Measurements from ENCODE around the gene UTF1. TPM values are rescaled to one million over a fixed set of nuclear protein-coding genes. Genes with fewer than 3 reads are reported as not detected.
A peak's percentile ranks its signal among the peaks of the same experiment; 100 is the strongest.

Gene UTF1
- total and polyA plus RNA-seq, 10 donors = 0.10 to 0.54 (median 0.32) TPM; not detected in 4

- WGBS, 5 donors = 2 to 3% (median 3%) methylated on average over 37 to 103 of the region's 103 CpGs; no CpG with 5 or more reads in 1 of the 5 donors
- DNase-seq = no peak
- H3K4me3 ChIP-seq = peak overlapping the region in 7 of 8 donors; percentile 1 to 64 (median 31)
- H3K4me1 ChIP-seq = peaks cover 19 to 60% (median 42%) of the 10 kb centered on the region in 6 donors
- no peaks in the 10 kb centered on the region for H3K9me3 ChIP-seq
- no peak for TF ChIP-seq POLR2AphosphoS5 (IDR thresholded peaks at IDR 0.05)
- no peak for TF ChIP-seq POLR2A (IDR thresholded peaks at IDR 0.05)
- no peaks in the 10 kb centered on the region for H3K36me3 ChIP-seq
- intact Hi-C loops (cut with DNase I; ENCODE audit: low total_unique reads) = no loop called here
- peaks cover 2 to 100% (median 67%) of the 10 kb centered on the region in 7 donors for H3K27me3 ChIP-seq (replicated peaks in 1 of 7)
- H3K27ac ChIP-seq = peak overlapping the region in 2 of 8 donors; percentile 68 to 77
These were observed 6.6 kb downstream of the UTF1 start for GRCh38 chr10:133236401-133237240.

- no peak for DNase-seq
- Histone ChIP-seq H3K4me3 (peak overlapping the region in 7 of 8 donors; percentile 1 to 64 (median 31)), H3K9me3 (no peaks in the 10 kb centered on the region), H3K27ac (no peak overlapping the region), H3K36me3 (no peaks in the 10 kb centered on the region), H3K4me1 (peaks cover 19 to 66% (median 47%) of the 10 kb centered on the region in 6 donors), H3K27me3 (replicated peaks in 1 of 7) (peaks cover 2 to 100% (median 61%) of the 10 kb centered on the region in 7 donors)
- WGBS, 5 donors = 5 to 14% (median 8%) methylated on average over 5 to 32 of the region's 32 CpGs
- TF ChIP-seq POLR2AphosphoS5 (IDR thresholded peaks at IDR 0.05) = no peak
- TF ChIP-seq POLR2A (IDR thresholded peaks at IDR 0.05) = no peak
- TF ChIP-seq CTCF (IDR thresholded peaks at IDR 0.05 in 8 of 11, conservative IDR thresholded peaks at IDR 0.05 in 3 of 11) = no peak
- intact Hi-C loops (cut with DNase I; ENCODE audit: low total_unique reads) = no loop called here
These were observed 7.2 kb downstream of the UTF1 start for GRCh38 chr10:133237241-133237587.

- Histone ChIP-seq H3K4me1 (peaks cover 19 to 68% (median 48%) of the 10 kb centered on the region in 6 donors), H3K36me3 (no peaks in the 10 kb centered on the region), H3K9me3 (no peaks in the 10 kb centered on the region), H3K27me3 (replicated peaks in 1 of 7) (peaks cover 2 to 100% (median 56%) of the 10 kb centered on the region in 7 donors), H3K27ac (peak within 1 kb of the TSS in 1 of 8 donors; percentile 77), H3K4me3 (peak within 1 kb of the TSS in 7 of 8 donors; percentile 1 to 64 (median 31))
- no peak for DNase-seq
- intact Hi-C loops (cut with DNase I; ENCODE audit: low total_unique reads) = no loop called here
- TF ChIP-seq POLR2A (IDR thresholded peaks at IDR 0.05) (no peak), POLR2AphosphoS5 (IDR thresholded peaks at IDR 0.05) (no peak), CTCF (IDR thresholded peaks at IDR 0.05 in 8 of 11, conservative IDR thresholded peaks at IDR 0.05 in 3 of 11) (no peak)
- WGBS, 5 donors = 16 to 47% (median 23%) methylated on average over 40 to 60 of the region's 60 CpGs
These were observed 7.8 kb downstream of the UTF1 start, which contains the start of gene VENTX for GRCh38 chr10:133237588-133238465. Gene VENTX, plus strand, starts transcription at chr10:133237855. Its CDS starts 60 bp downstream, at chr10:133237915.

- no peak overlapping the region for H3K27ac ChIP-seq
- H3K4me3 ChIP-seq = no peak overlapping the region
- intact Hi-C loops (cut with DNase I; ENCODE audit: low total_unique reads) = no loop called here
- no peaks in the 10 kb centered on the region for H3K9me3 ChIP-seq
- H3K36me3 ChIP-seq = no peaks in the 10 kb centered on the region
- DNase-seq = no peak
- no peak for TF ChIP-seq POLR2AphosphoS5 (IDR thresholded peaks at IDR 0.05)
- TF ChIP-seq POLR2A (IDR thresholded peaks at IDR 0.05) = no peak
- no peak for TF ChIP-seq CTCF (IDR thresholded peaks at IDR 0.05 in 8 of 11, conservative IDR thresholded peaks at IDR 0.05 in 3 of 11)
- 49 to 67% (median 59%) methylated on average over 15 of the region's 15 CpGs for WGBS, 5 donors
- peaks cover 19 to 68% (median 48%) of the 10 kb centered on the region in 6 donors for H3K4me1 ChIP-seq
- peaks cover 2 to 97% (median 56%) of the 10 kb centered on the region in 7 donors for H3K27me3 ChIP-seq (replicated peaks in 1 of 7)
These were observed 8.4 kb downstream of the UTF1 start for GRCh38 chr10:133238466-133238804.
